ENCODE data around the gene NCKAP5. TPM values are rescaled to one million over a fixed set of nuclear protein-coding genes. Genes with fewer than 3 reads are reported as not detected.

NCKAP5 gene
- total RNA-seq, 4 donors from 2014 or later: 0.03 to 0.55 (median 0.33) TPM

DNA sequence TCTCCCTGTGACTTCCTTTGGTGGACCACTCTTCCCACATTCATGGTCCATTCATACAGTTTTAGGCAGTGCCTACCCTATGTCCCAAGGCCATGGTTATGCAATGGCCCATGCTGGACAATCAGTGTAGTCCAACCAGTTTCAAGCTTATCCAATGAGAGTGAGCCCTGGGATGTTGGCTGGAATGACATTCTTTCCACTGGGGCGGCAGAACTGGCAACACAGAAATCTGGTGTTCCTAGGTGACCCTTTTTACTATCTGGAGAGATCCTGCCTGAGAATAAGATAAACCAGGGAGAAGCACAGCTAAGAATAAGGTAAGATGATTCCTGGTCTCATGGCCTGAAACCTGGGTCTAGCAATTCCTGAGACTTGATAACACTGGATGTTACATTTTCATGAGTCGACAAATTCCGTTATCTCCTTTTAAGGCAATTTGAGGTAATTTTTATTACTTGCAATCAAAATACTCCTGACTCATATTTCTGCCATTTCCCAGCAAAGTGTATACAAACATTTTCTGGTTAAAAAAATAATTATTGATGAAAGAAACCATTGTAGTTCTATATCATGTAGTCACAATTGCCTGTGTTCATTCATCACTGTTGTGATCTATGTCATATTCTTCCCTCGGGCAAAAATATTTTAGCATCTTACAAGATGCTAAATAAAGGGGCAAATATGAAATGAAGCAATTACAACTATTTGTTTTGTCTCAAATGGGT is 626.8 kb downstream of the NCKAP5 start:
- no peak for TF ChIP-seq POLR2A (IDR thresholded peaks at IDR 0.05)
- TF ChIP-seq CTCF (IDR thresholded peaks at IDR 0.05 in 4 of 5, conservative IDR thresholded peaks at IDR 0.05 in 1 of 5): no peak
- intact Hi-C loops (cut with DNase I; ENCODE audit: low total_unique reads): no loop called here
- DNase-seq: no peak
- Histone ChIP-seq H3K27me3 (no peaks in the 10 kb centered on the region), H3K36me3 (no peaks in the 10 kb centered on the region), H3K4me3 (no peak overlapping the region), H3K9me3 (no peaks in the 10 kb centered on the region), H3K4me1 (no peaks in the 10 kb centered on the region), H3K27ac (no peak overlapping the region)
- in situ Hi-C loops (cut with MboI; ENCODE audit: low sequenced_read_pairs in 4 of 4): no loop called here
- ATAC-seq: no peak

DNA sequence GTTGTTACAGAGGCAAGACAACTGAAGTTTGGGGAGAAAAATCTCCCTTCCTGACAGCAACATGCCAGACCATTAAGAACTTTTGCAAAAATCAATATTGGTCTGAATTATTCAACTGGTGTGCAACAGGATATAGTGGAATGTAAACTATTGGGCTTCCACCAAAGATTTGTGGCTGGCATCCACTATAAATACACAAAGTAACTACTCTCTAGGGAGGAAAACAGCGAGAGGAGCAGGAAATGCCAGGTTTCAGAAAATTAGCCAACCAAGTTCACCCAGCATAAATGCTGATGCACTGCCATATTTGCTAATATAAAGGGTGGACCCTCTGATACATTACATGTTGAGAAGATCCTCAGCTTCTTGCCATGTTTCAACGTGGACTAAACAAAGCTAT is 630.6 kb downstream of the NCKAP5 start:
- H3K27ac ChIP-seq: no peak overlapping the region
- in situ Hi-C loops (cut with MboI; ENCODE audit: low sequenced_read_pairs in 4 of 4): no loop called here
- no peaks in the 10 kb centered on the region for H3K9me3 ChIP-seq
- no peaks in the 10 kb centered on the region for H3K27me3 ChIP-seq
- ATAC-seq: no peak
- no peaks in the 10 kb centered on the region for H3K4me1 ChIP-seq
- no peak for TF ChIP-seq POLR2A (IDR thresholded peaks at IDR 0.05)
- no peak for TF ChIP-seq CTCF (IDR thresholded peaks at IDR 0.05 in 4 of 5, conservative IDR thresholded peaks at IDR 0.05 in 1 of 5)
- no peak for DNase-seq
- intact Hi-C loops (cut with DNase I; ENCODE audit: low total_unique reads): no loop called here
- H3K4me3 ChIP-seq: no peak overlapping the region
- H3K36me3 ChIP-seq: no peaks in the 10 kb centered on the region

GRCh38 chr2:132936791-132937190 is 631.5 kb downstream of the NCKAP5 start:
- in situ Hi-C loops (cut with MboI; ENCODE audit: low sequenced_read_pairs in 4 of 4) (no loop called here), intact Hi-C loops (cut with DNase I; ENCODE audit: low total_unique reads) (no loop called here)
- no peak for DNase-seq
- no peak overlapping the region for H3K4me3 ChIP-seq
- TF ChIP-seq POLR2A (IDR thresholded peaks at IDR 0.05): no peak
- TF ChIP-seq CTCF (IDR thresholded peaks at IDR 0.05 in 4 of 5, conservative IDR thresholded peaks at IDR 0.05 in 1 of 5): no peak
- no peak for ATAC-seq
- H3K27me3 ChIP-seq: no peaks in the 10 kb centered on the region
- H3K27ac ChIP-seq: no peak overlapping the region
- H3K36me3 ChIP-seq: no peaks in the 10 kb centered on the region
- H3K4me1 ChIP-seq: no peaks in the 10 kb centered on the region
- no peaks in the 10 kb centered on the region for H3K9me3 ChIP-seq

- TF ChIP-seq CTCF (IDR thresholded peaks at IDR 0.05 in 4 of 5, conservative IDR thresholded peaks at IDR 0.05 in 1 of 5) (no peak), POLR2A (IDR thresholded peaks at IDR 0.05) (no peak)
- H3K9me3 ChIP-seq: no peaks in the 10 kb centered on the region
- ATAC-seq: no peak
- no peaks in the 10 kb centered on the region for H3K27me3 ChIP-seq
- intact Hi-C loops (cut with DNase I; ENCODE audit: low total_unique reads) (no loop called here), in situ Hi-C loops (cut with MboI; ENCODE audit: low sequenced_read_pairs in 4 of 4) (no loop called here)
- DNase-seq: no peak
- H3K4me3 ChIP-seq: no peak overlapping the region
- no peak overlapping the region for H3K27ac ChIP-seq
- H3K36me3 ChIP-seq: no peaks in the 10 kb centered on the region
- no peaks in the 10 kb centered on the region for H3K4me1 ChIP-seq
Observed at GRCh38 chr2:132936261-132936660, 632.0 kb downstream of the NCKAP5 start.

- ATAC-seq (no peak), DNase-seq (no peak)
- no peaks in the 10 kb centered on the region for H3K36me3 ChIP-seq
- intact Hi-C loops (cut with DNase I; ENCODE audit: low total_unique reads): no loop called here
- no peaks in the 10 kb centered on the region for H3K4me1 ChIP-seq
- H3K4me3 ChIP-seq: no peak overlapping the region
- in situ Hi-C loops (cut with MboI; ENCODE audit: low sequenced_read_pairs in 4 of 4): no loop called here
- H3K27me3 ChIP-seq: no peaks in the 10 kb centered on the region
- no peaks in the 10 kb centered on the region for H3K9me3 ChIP-seq
- no peak overlapping the region for H3K27ac ChIP-seq
- TF ChIP-seq POLR2A (IDR thresholded peaks at IDR 0.05) (no peak), CTCF (IDR thresholded peaks at IDR 0.05 in 4 of 5, conservative IDR thresholded peaks at IDR 0.05 in 1 of 5) (no peak)
Observed at GRCh38 chr2:132929786-132930185, 638.5 kb downstream of the NCKAP5 start.
